Endodermal cell (in vitro differentiated cells): Measurements from ENCODE around the gene PSME3IP1. TPM values are rescaled to one million over a fixed set of nuclear protein-coding genes. Genes with fewer than 3 reads are reported as not detected.

Experiments
- DNase-seq: peaks from one replicate; pipeline ENCODE4 v3.0.0-alpha.2; 2017
- H3K27ac ChIP-seq: 2 replicates; pipeline ENCODE4 v1.5.1; 2013; ENCODE audit warnings: mild to moderate bottlenecking, low read depth, low read length, moderate library complexity
- H3K27me3 ChIP-seq: 2 replicates; pipeline ENCODE4 v1.6.1; 2013; ENCODE audit warnings: mild to moderate bottlenecking, low read length, moderate library complexity; ENCODE audit not compliant: insufficient read depth, control insufficient read depth, poor library complexity, severe bottlenecking
- H3K36me3 ChIP-seq: 2 replicates; pipeline ENCODE4 v1.7.0; 2013; ENCODE audit warnings: mild to moderate bottlenecking, low read length, moderate library complexity; ENCODE audit not compliant: control insufficient read depth, insufficient read depth
- H3K4me1 ChIP-seq: one replicate; pipeline ENCODE4 v1.7.0; 2013; ENCODE audit warnings: low read length; ENCODE audit not compliant: control insufficient read depth, insufficient read depth
- H3K4me3 ChIP-seq: 2 replicates; pipeline ENCODE4 v1.5.1; 2013; ENCODE audit warnings: mild to moderate bottlenecking, low read length, moderate library complexity
- H3K9ac ChIP-seq: 2 replicates; pipeline ENCODE4 v1.6.1; 2013; ENCODE audit warnings: mild to moderate bottlenecking, low read length, moderate library complexity; ENCODE audit not compliant: poor library complexity, severe bottlenecking; ENCODE audit errors: extremely low read depth
- H3K9me3 ChIP-seq: 2 replicates; pipeline ENCODE4 v1.6.1; 2013; ENCODE audit warnings: mild to moderate bottlenecking, low read length, moderate library complexity; ENCODE audit not compliant: control insufficient read depth
- H3K27ac Mint-ChIP-seq: 2 replicates; pipeline ENCODE4 v1.8.0; 2020; ENCODE audit warnings: mixed read lengths
- H3K27me3 Mint-ChIP-seq: 2 replicates; pipeline ENCODE4 v1.8.0; 2021; ENCODE audit warnings: mild to moderate bottlenecking, mixed read lengths; ENCODE audit not compliant: insufficient read depth
- H3K36me3 Mint-ChIP-seq: 2 replicates; pipeline ENCODE4 v1.8.0; 2020; ENCODE audit warnings: low read depth, mixed read lengths
- H3K4me1 Mint-ChIP-seq: 2 replicates; pipeline ENCODE4 v1.8.0; 2020; ENCODE audit warnings: mixed read lengths
- H3K4me3 Mint-ChIP-seq: 2 replicates; pipeline ENCODE4 v1.8.0; 2020; ENCODE audit warnings: mild to moderate bottlenecking, moderate library complexity, mixed read lengths
- H3K9me3 Mint-ChIP-seq: 2 replicates; pipeline ENCODE4 v1.8.0; 2020; ENCODE audit warnings: mild to moderate bottlenecking, mixed read lengths
- WGBS, 2 experiments: methylation state at CpG; one replicate each; pipeline versions ENCODE4 v1.1.5 to v1.1.7; 2013; ENCODE audit warnings: missing lambda C conversion rate in 2 of 2, mixed read lengths in 1 of 2; ENCODE audit not compliant: insufficient coverage in 1 of 2, insufficient read length in 1 of 2; 5-methylcytosine and 5-hydroxymethylcytosine counted together
- total RNA-seq, 2 donors: library from RNA; stranded (reverse); fragmentation: NEBNext Ultra II Directional in 1 of 2; extraction: Animal tissue kit (Norgen Biotek cat#: 25700) in 1 of 2; gene quantifications; 2 replicates in 1 of 2; 3 replicates in 1 of 2; pipeline ENCODE4 v1.2.1, GENCODE V29; 2021
- TF ChIP-seq, protein P1 (sequence below): fragments of 200-600 bp; sonication (generic); conservative IDR thresholded peaks from 2 replicates; pipeline ENCODE4 v1.5.0; 2021; ENCODE audit warnings: antibody characterized with exemption, mild to moderate bottlenecking

The PSME3IP1 gene
- total RNA-seq, 2 donors from 2014 or later, result 94.2 to 102 TPM

- TF ChIP-seq, protein P1, sequence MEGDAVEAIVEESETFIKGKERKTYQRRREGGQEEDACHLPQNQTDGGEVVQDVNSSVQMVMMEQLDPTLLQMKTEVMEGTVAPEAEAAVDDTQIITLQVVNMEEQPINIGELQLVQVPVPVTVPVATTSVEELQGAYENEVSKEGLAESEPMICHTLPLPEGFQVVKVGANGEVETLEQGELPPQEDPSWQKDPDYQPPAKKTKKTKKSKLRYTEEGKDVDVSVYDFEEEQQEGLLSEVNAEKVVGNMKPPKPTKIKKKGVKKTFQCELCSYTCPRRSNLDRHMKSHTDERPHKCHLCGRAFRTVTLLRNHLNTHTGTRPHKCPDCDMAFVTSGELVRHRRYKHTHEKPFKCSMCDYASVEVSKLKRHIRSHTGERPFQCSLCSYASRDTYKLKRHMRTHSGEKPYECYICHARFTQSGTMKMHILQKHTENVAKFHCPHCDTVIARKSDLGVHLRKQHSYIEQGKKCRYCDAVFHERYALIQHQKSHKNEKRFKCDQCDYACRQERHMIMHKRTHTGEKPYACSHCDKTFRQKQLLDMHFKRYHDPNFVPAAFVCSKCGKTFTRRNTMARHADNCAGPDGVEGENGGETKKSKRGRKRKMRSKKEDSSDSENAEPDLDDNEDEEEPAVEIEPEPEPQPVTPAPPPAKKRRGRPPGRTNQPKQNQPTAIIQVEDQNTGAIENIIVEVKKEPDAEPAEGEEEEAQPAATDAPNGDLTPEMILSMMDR, result no peak
- Histone ChIP-seq H3K36me3 (peaks cover 27% of the 10 kb centered on the region), H3K9me3 (no peaks in the 10 kb centered on the region), H3K9ac (no peak overlapping the region), H3K27ac (no peak overlapping the region), H3K4me1 (peaks cover 4% of the 10 kb centered on the region), H3K4me3 (no peak overlapping the region), H3K27me3 (no peaks in the 10 kb centered on the region)
- Mint-ChIP-seq H3K36me3 (peaks cover 13% of the 10 kb centered on the region), H3K4me1 (peaks cover 38% of the 10 kb centered on the region), H3K27ac (no peak overlapping the region), H3K9me3 (no peaks in the 10 kb centered on the region), H3K27me3 (no peaks in the 10 kb centered on the region), H3K4me3 (no peak overlapping the region)
- DNase-seq, result no peak
- WGBS, 2 experiments, result 82 to 100% methylated on average over 2 to 7 of the region's 7 CpGs
Measured at GRCh38 chr16:57192720-57193486, 7.1 kb upstream of the PSME3IP1 start.

GRCh38 chr16:57192146-57192545 lies 6.3 kb upstream of the PSME3IP1 start:
- Mint-ChIP-seq H3K27me3 (no peaks in the 10 kb centered on the region), H3K36me3 (peaks cover 13% of the 10 kb centered on the region), H3K27ac (no peak overlapping the region), H3K4me1 (peaks cover 41% of the 10 kb centered on the region), H3K4me3 (no peak overlapping the region), H3K9me3 (no peaks in the 10 kb centered on the region)
- H3K4me3 ChIP-seq, result no peak overlapping the region
- H3K9ac ChIP-seq, result no peak overlapping the region
- no peaks in the 10 kb centered on the region for H3K9me3 ChIP-seq
- peaks cover 27% of the 10 kb centered on the region for H3K36me3 ChIP-seq
- no peak for DNase-seq
- WGBS, 2 experiments, result 96 to 98% methylated on average over 2 of the region's 3 CpGs
- peaks cover 4% of the 10 kb centered on the region for H3K4me1 ChIP-seq
- H3K27ac ChIP-seq, result no peak overlapping the region
- TF ChIP-seq, protein P1, result no peak
- H3K27me3 ChIP-seq, result no peaks in the 10 kb centered on the region

DNA sequence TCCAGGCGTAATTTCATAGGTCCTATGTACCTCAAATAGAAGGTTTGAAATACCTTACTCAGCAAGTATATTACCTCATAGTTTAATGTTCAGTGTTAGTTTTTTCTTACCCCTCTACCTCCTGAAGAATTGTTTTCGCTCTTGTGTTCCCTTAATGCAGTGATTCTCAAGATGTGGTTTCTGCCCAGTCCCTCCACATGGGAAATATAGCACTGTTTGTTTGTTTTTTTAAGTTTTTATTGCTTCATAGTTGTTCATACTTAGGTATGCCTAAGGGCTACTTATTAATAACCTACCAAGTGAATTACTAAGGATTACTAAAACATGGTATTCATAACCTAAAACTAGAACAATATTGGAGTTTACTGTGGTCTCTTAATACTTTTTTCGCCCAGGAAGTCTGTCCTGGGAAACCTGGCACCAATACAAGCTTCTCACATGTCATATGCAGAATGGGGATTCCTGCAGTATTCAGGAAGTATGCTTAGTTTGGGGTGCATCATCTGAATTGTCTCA lies 5.3 kb upstream of the PSME3IP1 start:
- TF ChIP-seq, protein P1, result no peak
- H3K4me1 Mint-ChIP-seq, result peaks cover 31% of the 10 kb centered on the region
- Histone ChIP-seq H3K27ac (no peak overlapping the region), H3K27me3 (no peaks in the 10 kb centered on the region), H3K36me3 (peaks cover 24% of the 10 kb centered on the region), H3K9me3 (no peaks in the 10 kb centered on the region), H3K4me3 (no peak overlapping the region), H3K9ac (no peak overlapping the region), H3K4me1 (peaks cover 4% of the 10 kb centered on the region)
- H3K27ac Mint-ChIP-seq, result no peak overlapping the region
- H3K4me3 Mint-ChIP-seq, result no peak overlapping the region
- WGBS, 2 experiments, result 83 to 96% methylated on average over 1 to 3 of the region's 3 CpGs
- no peaks in the 10 kb centered on the region for H3K27me3 Mint-ChIP-seq
- H3K9me3 Mint-ChIP-seq, result no peaks in the 10 kb centered on the region
- H3K36me3 Mint-ChIP-seq, result peaks cover 10% of the 10 kb centered on the region
- no peak for DNase-seq
